Mesothelial cell of epicardium (in vitro differentiated cells): Measurements from ENCODE around the gene MCF2L. TPM values are rescaled to one million over a fixed set of nuclear protein-coding genes. Genes with fewer than 3 reads are reported as not detected.
"Not testable (repeated sequence)": the region's sequence is repeated elsewhere in the genome, so short reads cannot be mapped to it uniquely, and the experiment has no call there.

ENCODE experiments used
- DNase-seq, 2 experiments: peaks; one replicate each; pipeline ENCODE4 v3.0.0; 2021; ENCODE audit warnings: low spot score in 2 of 2; ENCODE audit not compliant: unreplicated experiment in 2 of 2
- H3K27ac Mint-ChIP-seq: 2 replicates; pipeline ENCODE4 v1.8.0; 2021; ENCODE audit warnings: mixed read lengths
- H3K27me3 Mint-ChIP-seq: 2 replicates; pipeline ENCODE4 v1.8.0; 2021; ENCODE audit warnings: low read depth, mixed read lengths
- H3K36me3 Mint-ChIP-seq: 2 replicates; pipeline ENCODE4 v1.8.0; 2021; ENCODE audit warnings: mixed read lengths
- H3K4me1 Mint-ChIP-seq: 2 replicates; pipeline ENCODE4 v1.8.0; 2021; ENCODE audit warnings: mixed read lengths
- H3K4me3 Mint-ChIP-seq: 2 replicates; pipeline ENCODE4 v1.8.0; 2021; ENCODE audit warnings: mild to moderate bottlenecking, moderate library complexity, mixed read lengths
- H3K9me3 Mint-ChIP-seq: 2 replicates; pipeline ENCODE4 v1.8.0; 2021; ENCODE audit warnings: mixed read lengths
- total RNA-seq: library from RNA; stranded (reverse); gene quantifications from 3 replicates; pipeline ENCODE4 v1.2.1, GENCODE V29; 2021
- TF ChIP-seq, protein P1 (sequence below): fragments of 200-600 bp; sonication (generic); IDR thresholded peaks from one replicate; pipeline ENCODE4 v1.5.0; 2021; ENCODE audit warnings: antibody characterized with exemption; ENCODE audit not compliant: unreplicated experiment

The MCF2L gene
- total RNA-seq, 1 donor from 2014 or later: 36.6 TPM

DNA sequence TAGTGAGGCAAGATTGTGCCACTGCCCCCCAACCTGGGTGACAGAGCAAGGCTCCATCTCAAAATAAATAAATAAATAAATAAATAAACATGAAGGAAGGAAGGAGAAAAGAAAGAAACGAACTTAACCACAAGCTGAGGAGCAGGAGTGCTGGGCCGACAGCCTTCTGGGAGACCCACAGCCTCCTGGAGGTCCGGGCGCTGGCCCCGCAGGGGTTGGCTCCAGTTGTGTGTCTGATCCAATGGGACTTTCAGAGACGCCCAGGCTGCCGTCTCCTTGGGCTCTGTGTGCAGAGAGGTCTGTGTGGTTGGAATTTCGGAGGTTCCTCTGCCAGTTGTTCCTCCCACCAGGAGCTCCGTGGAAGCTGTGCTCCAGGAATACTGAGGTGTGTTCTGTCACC, 36.0 kb upstream of the MCF2L start:
- Mint-ChIP-seq H3K27me3 (no peaks in the 10 kb centered on the region), H3K36me3 (no peaks in the 10 kb centered on the region), H3K9me3 (no peaks in the 10 kb centered on the region), H3K4me3 (no peak overlapping the region), H3K27ac (no peak overlapping the region), H3K4me1 (peaks cover 26% of the 10 kb centered on the region)
- TF ChIP-seq, protein P1, sequence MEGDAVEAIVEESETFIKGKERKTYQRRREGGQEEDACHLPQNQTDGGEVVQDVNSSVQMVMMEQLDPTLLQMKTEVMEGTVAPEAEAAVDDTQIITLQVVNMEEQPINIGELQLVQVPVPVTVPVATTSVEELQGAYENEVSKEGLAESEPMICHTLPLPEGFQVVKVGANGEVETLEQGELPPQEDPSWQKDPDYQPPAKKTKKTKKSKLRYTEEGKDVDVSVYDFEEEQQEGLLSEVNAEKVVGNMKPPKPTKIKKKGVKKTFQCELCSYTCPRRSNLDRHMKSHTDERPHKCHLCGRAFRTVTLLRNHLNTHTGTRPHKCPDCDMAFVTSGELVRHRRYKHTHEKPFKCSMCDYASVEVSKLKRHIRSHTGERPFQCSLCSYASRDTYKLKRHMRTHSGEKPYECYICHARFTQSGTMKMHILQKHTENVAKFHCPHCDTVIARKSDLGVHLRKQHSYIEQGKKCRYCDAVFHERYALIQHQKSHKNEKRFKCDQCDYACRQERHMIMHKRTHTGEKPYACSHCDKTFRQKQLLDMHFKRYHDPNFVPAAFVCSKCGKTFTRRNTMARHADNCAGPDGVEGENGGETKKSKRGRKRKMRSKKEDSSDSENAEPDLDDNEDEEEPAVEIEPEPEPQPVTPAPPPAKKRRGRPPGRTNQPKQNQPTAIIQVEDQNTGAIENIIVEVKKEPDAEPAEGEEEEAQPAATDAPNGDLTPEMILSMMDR: no peak
- DNase-seq: no peak

DNA sequence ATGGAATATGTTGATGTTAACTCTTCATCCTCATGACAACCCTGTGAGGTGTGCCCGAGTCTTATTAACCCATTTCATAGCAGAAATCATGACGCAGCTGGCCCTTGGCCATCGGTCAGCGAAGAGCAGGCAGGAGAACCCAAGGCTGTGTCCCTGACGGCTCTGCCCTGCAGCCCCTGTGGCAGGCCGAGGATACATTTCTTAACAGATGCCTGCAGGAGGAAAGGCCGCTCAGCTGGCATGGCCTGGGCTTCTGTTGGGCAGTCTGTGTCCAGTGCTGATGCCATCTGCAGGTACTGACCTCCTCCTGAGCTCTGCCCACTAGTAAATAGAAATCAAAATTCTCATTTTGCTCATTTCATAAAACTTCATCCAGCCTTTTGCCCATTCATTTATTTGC, 35.4 kb upstream of the MCF2L start:
- Mint-ChIP-seq H3K27ac (no peak overlapping the region), H3K27me3 (no peaks in the 10 kb centered on the region)
- TF ChIP-seq, protein P1: no peak

DNA sequence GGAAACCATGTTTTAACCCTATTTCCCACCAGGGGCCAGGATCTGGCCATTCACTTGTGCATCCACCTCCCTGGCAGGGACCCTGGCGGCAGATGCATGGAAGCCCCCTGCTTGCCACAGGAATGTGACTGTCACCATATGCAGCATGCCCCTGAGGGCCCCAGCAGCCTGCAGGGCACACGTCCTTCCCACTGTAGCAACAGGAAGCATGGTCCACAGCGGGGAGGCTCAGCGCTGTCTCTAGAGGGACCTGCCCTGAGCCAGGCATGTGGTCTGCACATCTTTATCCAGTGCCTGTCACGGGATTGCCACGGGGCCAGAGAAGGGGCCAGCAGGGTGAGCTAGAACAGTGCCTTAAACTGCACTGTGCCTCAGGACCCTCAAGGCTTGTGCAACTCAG, 34.9 kb upstream of the MCF2L start:
- no peak for DNase-seq
- TF ChIP-seq, protein P1: no peak
- Mint-ChIP-seq H3K27me3 (no peaks in the 10 kb centered on the region), H3K27ac (no peak overlapping the region), H3K4me3 (no peak overlapping the region), H3K36me3 (no peaks in the 10 kb centered on the region), H3K4me1 (peaks cover 21% of the 10 kb centered on the region), H3K9me3 (no peaks in the 10 kb centered on the region)

More for the DNA sequence above, 35.4 kb upstream of the MCF2L start:
- DNase-seq: no peak
- Mint-ChIP-seq H3K9me3 (no peaks in the 10 kb centered on the region), H3K36me3 (no peaks in the 10 kb centered on the region), H3K4me3 (no peak overlapping the region), H3K4me1 (peaks cover 23% of the 10 kb centered on the region)

DNA sequence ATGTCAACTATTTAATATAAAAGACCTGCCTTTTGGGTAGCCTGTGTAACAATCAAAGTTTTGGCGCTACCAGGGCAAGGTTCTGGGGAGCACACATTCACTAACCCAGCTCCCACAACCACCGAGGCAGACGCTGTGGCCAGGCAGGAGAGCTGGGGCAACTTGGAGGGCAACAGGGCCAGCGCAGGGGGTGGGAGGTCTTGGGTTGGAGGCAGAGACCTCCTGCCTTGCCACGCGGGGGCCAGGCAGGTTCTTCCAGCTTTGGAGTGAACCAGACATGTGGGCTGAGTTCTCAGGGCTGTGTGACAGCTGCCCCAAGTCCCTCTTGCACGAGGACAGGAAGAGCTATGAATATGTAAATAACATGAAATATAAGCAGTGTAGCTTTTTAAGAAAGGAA, 30.3 kb upstream of the MCF2L start:
- no peak overlapping the region for H3K27ac Mint-ChIP-seq
- peaks cover 1% of the 10 kb centered on the region for H3K27me3 Mint-ChIP-seq
- TF ChIP-seq, protein P1: no peak
- H3K36me3 Mint-ChIP-seq: no peaks in the 10 kb centered on the region
- no peak overlapping the region for H3K4me3 Mint-ChIP-seq
- DNase-seq: no peak
- no peaks in the 10 kb centered on the region for H3K9me3 Mint-ChIP-seq
- peaks cover 7% of the 10 kb centered on the region for H3K4me1 Mint-ChIP-seq

DNA sequence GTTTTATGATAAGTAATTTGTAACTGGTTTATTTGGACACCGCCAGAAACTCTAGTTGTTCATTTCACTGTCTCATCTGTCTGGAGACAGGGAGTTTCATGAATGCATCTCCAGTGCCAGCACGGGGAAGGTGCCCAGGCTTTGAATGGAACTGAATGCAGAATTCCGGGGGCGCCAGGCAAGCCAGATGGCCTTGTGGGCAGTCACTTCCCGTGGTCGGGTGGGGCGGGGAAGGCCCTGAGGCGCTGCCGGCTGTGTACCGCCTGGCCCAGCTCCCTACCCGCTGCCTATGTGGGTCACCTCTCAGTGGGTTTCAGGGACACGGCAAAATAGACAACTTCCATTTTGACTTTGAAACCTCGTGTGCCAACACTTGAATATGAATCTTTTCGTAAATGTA, 28.8 kb upstream of the MCF2L start:
- H3K4me1 Mint-ChIP-seq: peaks cover 7% of the 10 kb centered on the region
- no peak for DNase-seq
- peaks cover 1% of the 10 kb centered on the region for H3K27me3 Mint-ChIP-seq
- no peaks in the 10 kb centered on the region for H3K9me3 Mint-ChIP-seq
- H3K36me3 Mint-ChIP-seq: no peaks in the 10 kb centered on the region
- H3K4me3 Mint-ChIP-seq: no peak overlapping the region
- no peak overlapping the region for H3K27ac Mint-ChIP-seq
- TF ChIP-seq, protein P1: no peak

DNA sequence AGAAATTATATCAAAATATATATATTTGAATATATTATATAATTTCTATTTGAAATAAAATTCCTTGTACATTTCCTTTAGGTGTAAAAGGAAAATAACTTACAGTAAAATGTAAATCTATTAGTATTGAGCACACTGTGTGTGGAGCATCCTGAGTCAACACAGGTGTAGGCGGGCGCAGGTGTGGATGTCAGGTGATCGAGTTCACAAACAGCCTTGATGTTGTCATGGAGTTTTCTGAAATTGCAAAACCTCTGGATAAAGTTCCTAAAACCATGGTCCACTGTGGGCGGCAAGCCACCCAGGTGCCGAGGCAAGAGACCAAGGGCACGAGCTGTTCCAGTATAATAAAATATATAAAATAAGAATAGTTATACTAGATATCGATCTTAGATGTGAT, 27.7 kb upstream of the MCF2L start:
- Mint-ChIP-seq H3K9me3 (no peaks in the 10 kb centered on the region), H3K4me1 (peaks cover 7% of the 10 kb centered on the region), H3K4me3 (no peak overlapping the region), H3K36me3 (no peaks in the 10 kb centered on the region), H3K27ac (no peak overlapping the region), H3K27me3 (peaks cover 7% of the 10 kb centered on the region)
- TF ChIP-seq, protein P1: no peak
- DNase-seq: no peak

DNA sequence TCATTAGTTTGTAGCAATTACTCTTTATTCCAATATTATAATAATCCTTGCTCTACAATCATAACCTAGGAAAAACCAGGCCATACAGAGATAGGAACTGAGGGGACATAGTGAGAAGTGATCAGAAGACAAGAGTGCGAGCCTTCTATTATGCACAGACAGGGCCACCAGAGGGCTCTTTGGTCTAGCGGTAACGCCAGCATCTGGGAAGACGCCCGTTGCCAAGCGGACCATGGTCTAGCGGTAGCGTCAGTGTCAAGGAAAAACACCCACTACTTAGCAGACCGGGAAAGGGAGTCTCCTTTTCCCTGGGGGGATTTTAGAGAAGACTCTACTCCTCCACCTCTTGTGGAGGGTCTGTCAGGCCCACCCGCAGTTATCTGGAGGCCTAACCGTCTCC, 27.2 kb upstream of the MCF2L start:
- not testable (repeated sequence) for DNase-seq, H3K4me3 Mint-ChIP-seq, H3K36me3 Mint-ChIP-seq, H3K4me1 Mint-ChIP-seq, H3K9me3 Mint-ChIP-seq, H3K27ac Mint-ChIP-seq
- peaks cover 11% of the 10 kb centered on the region for H3K27me3 Mint-ChIP-seq
